Measurements from ENCODE around the gene SH3PXD2A.
"Not testable (repeated sequence)": the region's sequence is repeated elsewhere in the genome, so short reads cannot be mapped to it uniquely, and the experiment has no call there.

Gene SH3PXD2A

DNA sequence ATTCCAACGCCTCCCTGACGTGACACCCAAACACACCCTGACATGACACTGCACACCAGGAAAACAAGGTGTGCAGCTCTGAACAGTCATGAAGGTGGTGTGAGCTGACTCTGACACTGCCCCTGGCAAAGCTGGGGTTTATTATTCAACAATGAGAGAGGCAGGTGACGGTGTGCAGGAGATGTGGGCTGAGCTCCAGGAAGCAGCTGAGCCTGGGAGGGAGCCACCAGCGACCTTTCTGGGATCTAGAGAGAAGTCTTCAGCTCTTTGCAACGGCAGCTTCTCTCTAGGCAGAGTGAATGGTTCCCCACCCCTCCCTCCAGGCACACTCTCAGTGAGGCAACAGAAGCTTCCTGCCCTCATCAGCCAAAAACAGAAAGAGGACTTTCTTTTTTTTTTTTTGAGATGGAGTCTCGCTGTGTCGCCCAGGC lies 65.6 kb downstream of the SH3PXD2A start:
- no peak for DNase-seq

DNA sequence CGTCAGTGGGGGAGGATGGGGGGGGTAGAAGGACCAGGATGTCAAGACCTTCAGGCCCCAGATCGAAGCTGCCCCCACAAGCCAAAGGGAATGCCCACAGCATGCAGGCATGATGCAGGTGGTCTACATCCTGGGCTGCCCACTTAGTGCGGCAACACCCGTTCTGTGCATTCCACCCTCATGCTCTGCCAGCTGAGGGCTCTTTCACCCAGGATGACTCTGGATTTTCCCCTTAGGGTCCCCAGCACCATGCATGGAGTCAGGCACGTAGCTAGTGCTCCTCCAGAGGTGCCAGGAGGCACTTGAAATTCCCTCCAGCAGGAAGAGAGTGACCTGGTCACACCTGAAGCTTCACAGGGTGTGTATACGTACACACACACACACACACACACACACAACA lies 66.2 kb downstream of the SH3PXD2A start:
- no peak for DNase-seq

- DNase-seq, result no peak
Measured at GRCh38 chr10:103787331-103787730, 68.0 kb downstream of the SH3PXD2A start.

DNA sequence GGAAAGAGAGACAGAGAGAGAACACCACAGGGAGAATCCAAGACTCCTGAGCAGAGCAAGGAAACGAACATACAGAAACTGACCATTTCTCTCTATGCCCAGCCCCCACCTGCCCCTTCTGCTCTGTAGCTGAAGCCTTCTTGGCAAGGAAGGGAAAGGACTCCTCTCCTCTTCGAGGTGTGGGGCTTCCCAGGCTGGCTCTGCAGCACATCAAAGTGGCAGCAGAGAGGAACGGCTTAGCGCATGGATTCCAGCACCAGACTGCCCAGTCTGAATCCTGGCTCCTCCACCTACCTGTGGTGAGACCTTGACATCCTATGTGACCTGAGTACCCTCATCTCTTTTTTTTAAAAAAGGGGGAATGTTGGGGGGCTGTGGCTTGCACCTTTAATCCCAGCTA lies 69.4 kb downstream of the SH3PXD2A start:
- DNase-seq, result no peak

DNA sequence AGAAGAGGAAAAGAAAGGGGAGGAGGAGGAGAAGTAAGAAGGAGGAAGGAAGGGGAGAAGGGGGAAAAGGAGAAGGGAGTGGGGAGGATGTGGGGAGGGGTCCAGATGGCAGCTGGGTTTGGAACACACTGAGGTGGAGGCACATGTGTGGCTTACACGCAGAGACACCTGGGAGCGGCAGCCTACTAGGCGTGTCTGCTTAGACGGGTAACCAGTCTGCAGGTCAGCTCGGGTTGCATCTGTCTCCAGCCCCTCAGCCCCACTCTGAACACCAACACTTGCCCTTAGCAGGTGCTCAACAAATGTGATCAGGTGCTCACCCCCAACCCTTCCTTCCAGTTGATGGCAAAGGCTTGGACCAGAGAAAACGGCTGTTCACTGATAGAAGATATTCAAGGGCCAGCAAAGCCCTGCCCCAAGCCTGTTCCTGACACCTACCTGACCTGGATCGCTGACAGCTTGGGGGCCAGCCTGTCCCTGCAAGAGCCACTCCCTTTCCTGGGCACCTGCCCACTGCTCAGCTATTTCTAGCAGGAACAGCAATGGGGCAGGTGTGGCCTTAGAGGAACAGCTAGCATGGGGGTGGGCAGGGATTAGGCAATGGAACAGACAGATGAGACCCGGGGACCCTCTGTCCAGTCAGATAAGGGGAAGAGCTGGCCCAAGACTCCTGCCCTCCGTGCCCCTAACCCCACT lies 70.5 kb downstream of the SH3PXD2A start:
- DNase-seq, result no peak

DNA sequence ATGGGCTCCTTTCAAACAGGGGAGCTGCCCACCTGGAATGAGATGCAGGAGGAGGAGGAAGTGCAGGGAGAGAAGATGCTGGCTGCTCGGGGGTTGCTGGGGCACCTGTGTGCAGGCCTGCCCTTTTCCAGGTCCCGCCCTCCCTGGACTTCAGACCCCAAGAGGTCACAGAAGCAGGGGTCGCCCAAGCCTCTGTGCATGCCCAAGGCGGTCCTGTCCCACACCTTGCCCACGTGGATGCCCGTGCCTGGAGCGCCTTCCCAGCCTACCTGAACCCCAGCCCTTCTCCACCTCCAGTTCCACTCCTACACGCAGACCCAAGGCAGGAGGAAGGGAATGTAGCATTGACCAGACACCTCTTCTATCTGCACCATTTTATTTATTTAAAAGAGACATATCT lies 71.3 kb downstream of the SH3PXD2A start:
- DNase-seq, result no peak

GRCh38 chr10:103783681-103784080 lies 71.7 kb downstream of the SH3PXD2A start:
- DNase-seq, result no peak

DNA sequence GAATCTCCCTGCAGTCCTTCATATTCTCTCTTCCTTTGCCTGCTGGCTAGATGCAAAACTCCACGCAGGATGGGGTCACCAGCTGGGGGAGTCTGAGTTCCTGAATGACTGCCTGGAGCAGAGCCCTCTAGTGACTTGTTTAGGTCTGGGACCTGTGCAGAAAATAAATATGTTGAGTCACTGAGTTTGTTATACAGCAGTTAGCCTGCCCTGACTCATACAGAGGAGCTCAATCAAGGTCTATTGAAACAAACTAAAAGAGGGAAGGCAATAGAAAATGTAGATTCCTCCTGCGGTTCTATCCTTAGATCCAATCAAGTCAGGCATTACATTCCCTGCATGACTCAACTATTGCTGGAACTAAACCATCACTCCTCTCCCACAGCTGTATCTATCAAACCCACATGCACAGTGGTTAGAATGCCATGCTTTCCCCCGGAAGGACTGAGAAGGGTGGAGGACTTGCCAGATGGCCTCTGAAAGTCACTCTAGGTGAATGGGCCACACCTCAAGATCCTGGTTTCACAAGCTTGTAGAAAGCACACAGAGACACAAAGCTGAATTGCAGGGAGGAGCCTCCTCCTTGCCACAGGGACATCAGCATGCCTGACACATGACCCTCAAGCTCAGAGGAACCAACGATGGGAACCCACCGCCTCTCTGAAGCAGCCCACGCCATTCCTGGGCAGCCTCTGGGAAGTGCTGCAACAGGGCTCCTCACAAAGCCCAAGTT lies 73.9 kb downstream of the SH3PXD2A start:
- peak; percentile 89 for DNase-seq

GRCh38 chr10:103780242-103781149 lies 74.9 kb downstream of the SH3PXD2A start:
- DNase-seq, result no peak

GRCh38 chr10:103778358-103779139 lies 76.8 kb downstream of the SH3PXD2A start:
- no peak for DNase-seq

DNA sequence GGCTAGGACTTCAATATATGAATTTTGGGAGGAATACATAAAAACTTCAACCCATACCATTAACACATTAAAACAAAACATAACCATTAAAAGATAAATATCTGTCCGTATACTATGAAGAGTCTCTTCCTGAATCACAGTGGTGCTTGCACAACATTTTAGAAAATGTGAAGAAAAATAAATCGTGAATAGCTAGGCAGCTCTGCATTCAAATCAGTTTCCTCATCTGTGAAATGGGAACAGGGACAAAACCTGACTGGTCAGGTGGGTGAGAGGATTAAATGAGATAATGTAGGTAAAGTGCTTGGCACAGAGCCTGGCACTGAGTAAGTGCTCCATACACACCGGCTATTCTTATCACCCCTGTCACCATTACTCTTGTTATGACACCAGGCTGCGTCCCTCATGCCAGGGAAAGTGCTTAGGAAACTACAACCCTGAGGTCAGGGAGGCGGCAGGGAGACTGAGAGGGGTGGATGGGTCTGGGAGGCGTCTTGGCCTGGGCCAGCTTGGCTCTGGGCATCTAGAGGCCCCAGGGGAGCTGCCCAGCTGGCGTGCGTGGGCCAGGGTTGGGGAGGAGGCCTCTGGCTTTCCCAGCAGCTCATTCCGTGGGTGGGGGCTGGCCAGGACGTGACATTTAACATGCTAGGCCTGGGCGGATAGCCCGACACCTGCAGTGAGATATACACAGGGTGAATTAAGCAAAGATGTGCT lies 78.3 kb downstream of the SH3PXD2A start:
- no peak for DNase-seq

GRCh38 chr10:103775776-103776175 lies 79.6 kb downstream of the SH3PXD2A start:
- DNase-seq, result no peak

DNA sequence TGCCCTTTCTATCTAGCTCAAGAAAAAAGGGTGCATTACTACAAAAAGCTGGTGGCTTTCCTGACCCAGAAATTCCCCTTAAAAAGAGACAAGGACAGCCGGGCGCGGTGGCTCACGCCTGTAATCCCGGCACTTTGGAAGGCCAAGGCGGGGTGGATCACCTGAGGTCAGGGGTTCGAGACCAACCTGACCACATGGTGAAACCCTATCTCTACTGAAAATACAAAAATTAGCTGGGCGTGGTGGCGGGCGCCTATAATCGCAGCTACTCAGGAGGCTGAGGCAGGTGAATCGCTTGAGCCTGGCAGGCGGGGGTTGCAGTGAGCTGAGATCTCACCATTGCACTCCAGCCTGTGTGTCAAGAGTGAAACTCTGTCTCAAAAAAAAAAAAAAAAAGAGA lies 82.5 kb downstream of the SH3PXD2A start:
- DNase-seq, result not testable (repeated sequence)

DNA sequence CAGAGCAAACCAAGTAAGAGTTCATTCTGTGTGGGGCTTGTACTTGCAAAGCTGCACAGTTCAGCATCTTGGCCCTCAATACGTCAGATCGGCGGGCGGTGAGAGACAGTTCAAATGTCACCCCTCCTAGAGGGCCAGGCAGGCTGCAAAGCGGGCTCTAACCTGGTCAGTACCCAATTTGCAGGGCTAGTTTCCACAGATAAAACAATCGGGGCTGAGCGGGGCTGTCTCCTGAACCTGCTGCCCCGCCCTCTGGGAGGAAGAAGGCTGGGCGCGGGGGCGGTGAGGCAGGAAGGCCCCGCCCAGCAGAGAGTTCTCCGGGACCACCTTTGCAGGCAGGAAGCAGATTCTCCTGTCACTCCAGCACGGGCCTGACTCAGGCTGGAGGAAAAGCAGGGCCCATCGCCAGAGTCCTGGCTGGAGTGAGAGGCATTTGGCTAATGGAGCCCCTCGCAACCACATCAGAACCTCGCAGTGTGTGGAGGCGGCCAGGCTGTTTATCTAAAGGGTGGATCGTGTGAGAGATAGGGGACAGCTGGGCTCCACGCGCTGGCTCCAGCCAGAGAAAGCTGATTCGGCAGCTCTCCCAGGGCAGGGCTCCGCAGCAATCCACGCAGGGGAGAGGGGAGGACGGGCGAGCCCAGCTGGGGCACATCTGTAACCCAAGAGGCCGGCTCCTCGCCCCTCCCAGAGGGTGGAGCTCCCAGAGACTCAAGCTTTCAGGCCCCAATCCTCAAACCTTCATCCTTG lies 83.1 kb downstream of the SH3PXD2A start:
- peak; percentile 86 for DNase-seq

DNA sequence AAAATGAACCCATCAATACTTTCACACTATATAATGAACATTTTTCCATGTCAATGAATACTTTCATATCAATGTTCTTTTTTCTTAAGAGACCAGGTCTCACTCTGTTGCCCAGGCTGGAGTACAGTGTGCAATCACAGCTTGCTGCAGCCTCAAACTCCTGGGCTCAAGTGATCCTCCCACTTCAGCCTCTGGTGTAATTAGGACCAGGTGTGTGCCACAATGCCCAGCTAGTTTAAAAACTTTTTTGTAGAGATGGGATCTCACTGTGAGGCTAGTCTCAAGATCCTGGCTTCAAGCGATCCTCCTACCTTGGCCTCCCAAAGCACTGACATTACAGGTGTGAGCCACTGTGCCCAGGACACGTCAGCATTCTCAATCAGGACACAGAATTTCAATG lies 85.2 kb downstream of the SH3PXD2A start:
- DNase-seq, result no peak

DNA sequence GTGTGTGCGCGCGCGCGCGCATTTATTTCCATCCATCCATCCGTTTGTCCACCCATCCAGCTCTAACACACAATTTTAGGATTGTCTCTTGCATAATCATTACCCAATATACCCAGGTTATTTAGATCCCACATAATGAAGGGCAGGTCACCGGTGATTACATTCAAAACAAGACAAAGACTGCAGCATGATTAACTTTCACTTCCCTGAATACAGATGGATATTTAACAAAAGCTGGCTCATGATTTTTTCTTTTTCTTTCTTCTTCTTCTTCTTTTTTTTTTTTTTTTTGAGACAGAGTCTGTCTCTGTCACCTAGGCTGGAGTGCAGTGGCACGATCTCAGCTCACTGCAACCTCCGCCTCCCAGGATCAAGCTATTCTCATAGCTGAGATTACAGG lies 86.2 kb downstream of the SH3PXD2A start:
- no peak for DNase-seq

GRCh38 chr10:103768345-103768744 lies 87.0 kb downstream of the SH3PXD2A start:
- no peak for DNase-seq

- peak; percentile 38 for DNase-seq
Measured at GRCh38 chr10:103767756-103768155, 87.6 kb downstream of the SH3PXD2A start.

GRCh38 chr10:103766751-103767505 lies 88.4 kb downstream of the SH3PXD2A start:
- no peak for DNase-seq

GRCh38 chr10:103765981-103766380 lies 89.4 kb downstream of the SH3PXD2A start:
- DNase-seq, result no peak

All from EL (cell line).